Panc1 (cell line): ENCODE results near the gene BRSK1. TPM values are rescaled to one million over a fixed set of nuclear protein-coding genes. Genes with fewer than 3 reads are reported as not detected.

Source experiments
- ATAC-seq: fragments of 200-7000 bp; cut with Tn5 transposase; 2 replicates; pipeline ENCODE4 v1.9.1; 2020; ENCODE audit warnings: mild to moderate bottlenecking, moderate library complexity
- BruUV-seq: library from RNA; stranded (reverse); fragments of 400-500 nt; replicated peaks from 2 replicates; lab custom pipeline; 2021; lab: Mats Ljungman, UMichigan
- CTCF ChIA-PET: fragments of 300-600 bp; sonication (Branson Sonifier 250); formaldehyde crosslinking; loops from one replicate; lab custom pipeline; 2022; ENCODE audit warnings: antibody characterized with exemption; lab: Charles Lee
- POLR2A ChIA-PET: fragments of 300-600 bp; sonication (Branson Sonifier 250); formaldehyde crosslinking; loops from one replicate; lab custom pipeline; 2022; ENCODE audit warnings: antibody characterized with exemption; lab: Charles Lee
- DNase-seq: peaks from one replicate; pipeline ENCODE4 v3.0.0-alpha.2; 2010; ENCODE audit warnings: low read depth, low spot score
- H3K27ac ChIP-seq: 2 replicates; pipeline ENCODE4 v1.5.1; 2011; ENCODE audit warnings: mild to moderate bottlenecking, low read length, inconsistent platforms
- H3K27me3 ChIP-seq: fragments of 200-500 bp; sonication (Bioruptor generic); 2 replicates; pipeline ENCODE4 v1.6.0; 2014; ENCODE audit warnings: low read length, inconsistent platforms; ENCODE audit not compliant: control insufficient read depth, insufficient read depth
- H3K36me3 ChIP-seq: fragments of 200-500 bp; sonication (Bioruptor generic); 2 replicates; pipeline ENCODE4 v1.5.1; 2014; ENCODE audit warnings: inconsistent platforms, mild to moderate bottlenecking, low read length, moderate library complexity; ENCODE audit not compliant: control insufficient read depth, insufficient read depth
- H3K4me1 ChIP-seq: 2 replicates; pipeline ENCODE4 v1.5.1; 2011; ENCODE audit warnings: inconsistent platforms, mild to moderate bottlenecking, low read length, moderate library complexity; ENCODE audit not compliant: control insufficient read depth, insufficient read depth
- H3K4me3 ChIP-seq, 2 experiments: 2 replicates each; pipeline ENCODE4 v1.5.1; 2011 to 2012; ENCODE audit warnings: low read depth in 2 of 2, low read length in 2 of 2, mild to moderate bottlenecking in 2 of 2, inconsistent platforms in 1 of 2, moderate library complexity in 1 of 2
- H3K9me3 ChIP-seq: fragments of 200-500 bp; sonication (Bioruptor generic); 2 replicates; pipeline ENCODE4 v1.5.1; 2014; ENCODE audit warnings: low read depth, mild to moderate bottlenecking, inconsistent platforms, low read length, moderate library complexity; ENCODE audit not compliant: control insufficient read depth, insufficient read depth
- POLR2AphosphoS5 ChIP-seq: IDR thresholded peaks from 2 replicates; pipeline ENCODE4 v1.6.1; 2012; ENCODE audit warnings: mild to moderate bottlenecking, low read depth, low read length, moderate library complexity
- SIN3A ChIP-seq: IDR thresholded peaks from 2 replicates; pipeline ENCODE4 v1.6.1; 2012; ENCODE audit warnings: low read depth, mild to moderate bottlenecking, low read length, moderate library complexity, borderline replicate concordance; ENCODE audit not compliant: insufficient read depth
- TCF7L2 ChIP-seq: IDR thresholded peaks from 2 replicates; pipeline ENCODE4 v1.6.1; 2011; ENCODE audit warnings: mild to moderate bottlenecking, low read depth, low read length, inconsistent platforms
- in situ Hi-C: cut with HindIII; loops from 2 replicates; pipeline ENCODE4 v1.10.0; 2016; ENCODE audit warnings: low sequenced_read_pairs, low pct_unique_long_range_greater_than_20kb
- intact Hi-C: fragments of 100-400 bp; cut with micrococcal nuclease; formaldehyde crosslinking; loops from one replicate; pipeline ENCODE4 v1.10.0; 2022; ENCODE audit not compliant: unreplicated experiment
- total RNA-seq: library from RNA; stranded (reverse); gene quantifications from one replicate; pipeline ENCODE4 v1.2.1, GENCODE V29; 2021; ENCODE audit not compliant: unreplicated experiment
- TF ChIP-seq, protein P1 (sequence below), 2 experiments: IDR thresholded peaks; 2 replicates each; pipeline ENCODE4 v1.6.1; 2011 to 2012; ENCODE audit warnings: low read depth in 2 of 2, control low read depth in 1 of 2, low read length in 1 of 2, mild to moderate bottlenecking in 1 of 2, moderate library complexity in 1 of 2; ENCODE audit not compliant: insufficient read depth in 1 of 2
- TF ChIP-seq, protein P2 (sequence below): fragments of 450-650 bp; IDR thresholded peaks from 2 replicates; pipeline ENCODE4 v1.5.1; 2017; ENCODE audit warnings: mild to moderate bottlenecking

BRSK1 gene
- total RNA-seq, 1 experiment from 2014 or later: 7.9 TPM

DNA sequence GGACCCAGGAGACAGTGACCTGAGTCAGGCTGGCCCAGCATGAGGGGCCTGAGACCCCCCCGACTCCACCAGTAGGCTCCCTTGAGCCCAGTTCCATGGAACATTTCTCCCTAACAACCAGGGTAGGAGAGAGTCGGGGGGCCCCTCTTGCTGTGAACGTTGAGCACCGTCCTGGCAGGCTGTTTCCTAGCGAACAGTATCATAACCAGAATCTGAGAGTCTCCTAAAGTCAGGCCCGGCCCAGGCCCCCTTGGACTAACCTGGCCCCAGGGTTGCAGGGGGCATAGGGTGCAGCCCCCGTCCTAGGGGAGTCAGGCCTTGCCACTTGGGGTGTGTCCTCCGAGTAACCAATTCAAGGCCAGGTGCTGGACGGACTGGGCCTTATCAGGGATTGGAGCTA lies 27.6 kb downstream of the BRSK1 start:
- no peaks in the 10 kb centered on the region for H3K9me3 ChIP-seq
- POLR2A ChIA-PET: no interaction called here
- intact Hi-C loops: no loop called here
- no peaks in the 10 kb centered on the region for H3K27me3 ChIP-seq
- no peak overlapping the region for H3K4me3 ChIP-seq
- CTCF ChIA-PET: no interaction called here
- TF ChIP-seq, protein P1, sequence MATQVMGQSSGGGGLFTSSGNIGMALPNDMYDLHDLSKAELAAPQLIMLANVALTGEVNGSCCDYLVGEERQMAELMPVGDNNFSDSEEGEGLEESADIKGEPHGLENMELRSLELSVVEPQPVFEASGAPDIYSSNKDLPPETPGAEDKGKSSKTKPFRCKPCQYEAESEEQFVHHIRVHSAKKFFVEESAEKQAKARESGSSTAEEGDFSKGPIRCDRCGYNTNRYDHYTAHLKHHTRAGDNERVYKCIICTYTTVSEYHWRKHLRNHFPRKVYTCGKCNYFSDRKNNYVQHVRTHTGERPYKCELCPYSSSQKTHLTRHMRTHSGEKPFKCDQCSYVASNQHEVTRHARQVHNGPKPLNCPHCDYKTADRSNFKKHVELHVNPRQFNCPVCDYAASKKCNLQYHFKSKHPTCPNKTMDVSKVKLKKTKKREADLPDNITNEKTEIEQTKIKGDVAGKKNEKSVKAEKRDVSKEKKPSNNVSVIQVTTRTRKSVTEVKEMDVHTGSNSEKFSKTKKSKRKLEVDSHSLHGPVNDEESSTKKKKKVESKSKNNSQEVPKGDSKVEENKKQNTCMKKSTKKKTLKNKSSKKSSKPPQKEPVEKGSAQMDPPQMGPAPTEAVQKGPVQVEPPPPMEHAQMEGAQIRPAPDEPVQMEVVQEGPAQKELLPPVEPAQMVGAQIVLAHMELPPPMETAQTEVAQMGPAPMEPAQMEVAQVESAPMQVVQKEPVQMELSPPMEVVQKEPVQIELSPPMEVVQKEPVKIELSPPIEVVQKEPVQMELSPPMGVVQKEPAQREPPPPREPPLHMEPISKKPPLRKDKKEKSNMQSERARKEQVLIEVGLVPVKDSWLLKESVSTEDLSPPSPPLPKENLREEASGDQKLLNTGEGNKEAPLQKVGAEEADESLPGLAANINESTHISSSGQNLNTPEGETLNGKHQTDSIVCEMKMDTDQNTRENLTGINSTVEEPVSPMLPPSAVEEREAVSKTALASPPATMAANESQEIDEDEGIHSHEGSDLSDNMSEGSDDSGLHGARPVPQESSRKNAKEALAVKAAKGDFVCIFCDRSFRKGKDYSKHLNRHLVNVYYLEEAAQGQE (IDR thresholded peaks at IDR 0.05; ENCODE audit: insufficient read depth in 1 of 2, low read depth in 2 of 2, low read length in 1 of 2): no peak
- no peak for TF ChIP-seq SIN3A
- TF ChIP-seq, protein P2, sequence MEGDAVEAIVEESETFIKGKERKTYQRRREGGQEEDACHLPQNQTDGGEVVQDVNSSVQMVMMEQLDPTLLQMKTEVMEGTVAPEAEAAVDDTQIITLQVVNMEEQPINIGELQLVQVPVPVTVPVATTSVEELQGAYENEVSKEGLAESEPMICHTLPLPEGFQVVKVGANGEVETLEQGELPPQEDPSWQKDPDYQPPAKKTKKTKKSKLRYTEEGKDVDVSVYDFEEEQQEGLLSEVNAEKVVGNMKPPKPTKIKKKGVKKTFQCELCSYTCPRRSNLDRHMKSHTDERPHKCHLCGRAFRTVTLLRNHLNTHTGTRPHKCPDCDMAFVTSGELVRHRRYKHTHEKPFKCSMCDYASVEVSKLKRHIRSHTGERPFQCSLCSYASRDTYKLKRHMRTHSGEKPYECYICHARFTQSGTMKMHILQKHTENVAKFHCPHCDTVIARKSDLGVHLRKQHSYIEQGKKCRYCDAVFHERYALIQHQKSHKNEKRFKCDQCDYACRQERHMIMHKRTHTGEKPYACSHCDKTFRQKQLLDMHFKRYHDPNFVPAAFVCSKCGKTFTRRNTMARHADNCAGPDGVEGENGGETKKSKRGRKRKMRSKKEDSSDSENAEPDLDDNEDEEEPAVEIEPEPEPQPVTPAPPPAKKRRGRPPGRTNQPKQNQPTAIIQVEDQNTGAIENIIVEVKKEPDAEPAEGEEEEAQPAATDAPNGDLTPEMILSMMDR: no peak
- TF ChIP-seq TCF7L2: no peak
- TF ChIP-seq POLR2AphosphoS5: no peak
- no peak overlapping the region for H3K27ac ChIP-seq
- H3K4me1 ChIP-seq: no peaks in the 10 kb centered on the region
- H3K36me3 ChIP-seq: no peaks in the 10 kb centered on the region
- ATAC-seq: no peak
- in situ Hi-C loops: no loop called here
- BruUV-seq: no TSS peak
- DNase-seq: no peak

DNA sequence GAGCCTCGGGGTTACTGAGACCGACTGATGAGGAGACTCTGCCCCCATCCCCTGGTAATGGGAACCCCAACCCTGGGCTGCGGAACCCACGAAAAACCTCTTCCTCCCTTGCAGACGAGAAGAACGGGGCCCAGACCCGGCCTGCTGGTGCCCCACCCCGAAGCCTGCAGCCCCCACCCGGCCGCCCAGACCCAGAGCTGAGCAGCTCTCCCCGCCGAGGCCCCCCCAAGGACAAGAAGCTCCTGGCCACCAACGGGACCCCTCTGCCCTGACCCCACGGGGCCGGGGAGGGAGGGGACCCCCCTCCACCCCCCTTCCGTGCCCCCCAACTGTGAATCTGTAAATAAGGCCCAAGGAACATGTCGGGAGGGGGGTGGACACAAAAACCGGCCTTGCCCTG lies 28.0 kb downstream of the BRSK1 start:
- BruUV-seq: no TSS peak
- no peak overlapping the region for H3K4me3 ChIP-seq
- CTCF ChIA-PET: interaction anchor here (1.5 kb wide), 1 partner anchor 10 kb away, joined by 3 read pairs; no protein-coding TSS in a partner anchor

More for the DNA sequence above, 28.0 kb downstream of the BRSK1 start:
- no peak overlapping the region for H3K27ac ChIP-seq
- intact Hi-C loops (no loop called here), in situ Hi-C loops (no loop called here)
- DNase-seq (no peak), ATAC-seq (no peak)
- no peaks in the 10 kb centered on the region for H3K9me3 ChIP-seq
- H3K36me3 ChIP-seq: no peaks in the 10 kb centered on the region
- POLR2A ChIA-PET: no interaction called here
- H3K27me3 ChIP-seq: no peaks in the 10 kb centered on the region
- no peaks in the 10 kb centered on the region for H3K4me1 ChIP-seq
- no peak for TF ChIP-seq TCF7L2
- TF ChIP-seq SIN3A: no peak
- TF ChIP-seq, protein P2: no peak
- TF ChIP-seq POLR2AphosphoS5: no peak
- TF ChIP-seq, protein P1 (IDR thresholded peaks at IDR 0.05; ENCODE audit: insufficient read depth in 1 of 2, low read depth in 2 of 2, low read length in 1 of 2): no peak
